ENCODE data around the gene SCAMP4. TPM values are rescaled to one million over a fixed set of nuclear protein-coding genes. Genes with fewer than 3 reads are reported as not detected.

The SCAMP4 gene
- total and polyA plus RNA-seq, 9 of the 15 experiments (the other 6 are each of a cell fraction or from before 2014, with no cell fraction given) = 0.81 to 45.9 (median 12.8) TPM

- H3K79me2 ChIP-seq (ENCODE audit: control insufficient read depth, insufficient read depth, low read length) = peaks cover 75% of the 10 kb centered on the region
- TF ChIP-seq EWSR1 (IDR thresholded peaks at IDR 0.05; ENCODE audit: borderline replicate concordance, low read depth, partially characterized antibody) (no peak), E2F6 (IDR thresholded peaks at IDR 0.05; ENCODE audit: borderline replicate concordance in 1 of 2, extremely low read depth in 1 of 2, insufficient read depth in 1 of 2, insufficient read length in 1 of 2, low read depth in 1 of 2, low read length in 1 of 2, poor library complexity in 1 of 2, severe bottlenecking in 1 of 2) (no peak), KAT7 (CRISPR knock-in tag; IDR thresholded peaks at IDR 0.05; ENCODE audit: borderline replicate concordance) (peak; percentile 56; the same call in 1 of the 2 replicates)
- H3K27ac ChIP-seq (ENCODE audit: extremely low read depth, low read depth, low read length) = peak overlapping the region; percentile 85; the same call in 2 of the 3 replicates
- H3K27me3 ChIP-seq (ENCODE audit: control insufficient read depth in 2 of 2, insufficient read depth in 2 of 2, low read length in 2 of 2) = no peaks in the 10 kb centered on the region
- peaks cover 20 to 80% of the 10 kb centered on the region in 2 experiments for H3K4me1 ChIP-seq (replicated peaks in 1 of 2; ENCODE audit: control insufficient read depth in 2 of 2, insufficient read depth in 2 of 2, low read length in 2 of 2)
- 24% methylated on average over 17 of the region's 21 CpGs for WGBS (ENCODE audit: insufficient coverage, low coverage, missing lambda C conversion rate)
- peaks cover 19% of the 10 kb centered on the region; the same call in 1 of the 3 replicates for H3K36me3 ChIP-seq (ENCODE audit: control insufficient read depth, insufficient read depth, low read length)
- H2AFZ ChIP-seq (ENCODE audit: low read depth, low read length) = no peak overlapping the region
- peaks cover 38% of the 10 kb centered on the region for H4K20me1 ChIP-seq (replicated peaks; ENCODE audit: control insufficient read depth, insufficient read depth, low read length)
- peak overlapping the region; percentile 89 for H3K4me2 ChIP-seq (ENCODE audit: insufficient read depth, low read length)
- POLR2A ChIA-PET = interaction anchor here (0.6 to 1.2 kb wide), 3 partner anchors 8 to 90 kb away, joined by 3 to 4 read pairs (median 3); no protein-coding TSS in a partner anchor
- CTCF ChIA-PET (ENCODE audit: low intra/inter-chr PET ratio) = no interaction called here
- intact Hi-C loops (cut with micrococcal nuclease) (no loop called here), in situ Hi-C loops (cut with MboI) (no loop called here)
- DNase-seq (ENCODE audit: extremely low read depth in 1 of 4, low spot score in 3 of 4) (peak in 1 of 4 experiments; percentile 22), ATAC-seq (no peak), FAIRE-seq (no peak)
- no TSS peak for BruUV-seq (replicated peaks)
- H3K9ac ChIP-seq (ENCODE audit: insufficient read depth in 1 of 2, low read depth in 2 of 2, low read length in 2 of 2) = peak overlapping the region; percentile 61 to 98; a peak in 3 of 4 replicates
- peak overlapping the region; percentile 91 for H3K4me3 ChIP-seq
- H3K9me1 ChIP-seq (ENCODE audit: control insufficient read depth, insufficient read depth, low read length) = peaks cover 5% of the 10 kb centered on the region
- no peaks in the 10 kb centered on the region for H3K9me3 ChIP-seq (replicated peaks; ENCODE audit: control insufficient read depth, insufficient read depth, low read depth, low read length)
Measured at GRCh38 chr19:1942934-1943555, 37.8 kb downstream of the SCAMP4 start.

Data from K562 (cell line).